Measurements from ENCODE around the gene ENHO. TPM values are rescaled to one million over a fixed set of nuclear protein-coding genes. Genes with fewer than 3 reads are reported as not detected.

Gene ENHO
- polyA plus RNA-seq, 1 donor (not counting 4 experiments of a cell fraction or from before 2014, with no cell fraction given): not detected

DNA sequence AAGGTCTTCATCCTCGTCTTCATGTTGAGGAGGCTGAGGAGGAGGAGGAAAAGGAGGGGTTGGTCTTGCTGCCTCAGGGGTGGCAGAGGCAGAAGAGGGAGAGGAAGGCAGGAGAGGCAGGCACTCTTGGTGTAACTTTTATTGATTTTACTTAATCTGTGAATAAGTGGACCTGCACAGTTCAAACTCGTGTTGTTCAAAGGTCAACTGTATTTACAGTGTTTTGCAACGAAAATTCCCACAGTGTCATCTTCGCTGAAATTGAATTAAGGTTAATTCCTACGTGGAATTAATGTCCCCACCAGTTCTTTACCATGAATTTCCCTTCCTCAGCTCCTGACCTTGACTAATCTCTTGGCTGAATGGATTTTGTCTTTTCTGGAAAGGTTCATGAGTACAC lies 21.2 kb upstream of the ENHO start:
- TF ChIP-seq, protein P1, sequence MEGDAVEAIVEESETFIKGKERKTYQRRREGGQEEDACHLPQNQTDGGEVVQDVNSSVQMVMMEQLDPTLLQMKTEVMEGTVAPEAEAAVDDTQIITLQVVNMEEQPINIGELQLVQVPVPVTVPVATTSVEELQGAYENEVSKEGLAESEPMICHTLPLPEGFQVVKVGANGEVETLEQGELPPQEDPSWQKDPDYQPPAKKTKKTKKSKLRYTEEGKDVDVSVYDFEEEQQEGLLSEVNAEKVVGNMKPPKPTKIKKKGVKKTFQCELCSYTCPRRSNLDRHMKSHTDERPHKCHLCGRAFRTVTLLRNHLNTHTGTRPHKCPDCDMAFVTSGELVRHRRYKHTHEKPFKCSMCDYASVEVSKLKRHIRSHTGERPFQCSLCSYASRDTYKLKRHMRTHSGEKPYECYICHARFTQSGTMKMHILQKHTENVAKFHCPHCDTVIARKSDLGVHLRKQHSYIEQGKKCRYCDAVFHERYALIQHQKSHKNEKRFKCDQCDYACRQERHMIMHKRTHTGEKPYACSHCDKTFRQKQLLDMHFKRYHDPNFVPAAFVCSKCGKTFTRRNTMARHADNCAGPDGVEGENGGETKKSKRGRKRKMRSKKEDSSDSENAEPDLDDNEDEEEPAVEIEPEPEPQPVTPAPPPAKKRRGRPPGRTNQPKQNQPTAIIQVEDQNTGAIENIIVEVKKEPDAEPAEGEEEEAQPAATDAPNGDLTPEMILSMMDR (optimal IDR thresholded peaks at IDR 0.05 in 1 of 3, IDR thresholded peaks at IDR 0.05 in 1 of 3, conservative IDR thresholded peaks at IDR 0.05 in 1 of 3; ENCODE audit: extremely low read depth in 1 of 3, insufficient read depth in 2 of 3, low read length in 3 of 3): no peak
- TF ChIP-seq EZH2 (IDR thresholded peaks at IDR 0.05; ENCODE audit: low read length): no peak
- no peak overlapping the region for H3K4me3 ChIP-seq (ENCODE audit: control insufficient read depth in 2 of 3, extremely low read depth in 1 of 3, insufficient read depth in 2 of 3, low read depth in 1 of 3, low read length in 3 of 3)
- no peaks in the 10 kb centered on the region for H3K9me3 ChIP-seq (ENCODE audit: control insufficient read depth, low read depth, low read length)
- no peaks in the 10 kb centered on the region for H3K36me3 ChIP-seq (ENCODE audit: control insufficient read depth in 2 of 2, extremely low read depth in 1 of 2, insufficient read depth in 2 of 2, low read length in 2 of 2)
- no peaks in the 10 kb centered on the region for H3K9me1 ChIP-seq (ENCODE audit: control insufficient read depth, extremely low read depth, insufficient read depth, low read length)
- no peak overlapping the region for H3K4me2 ChIP-seq (ENCODE audit: control insufficient read depth, extremely low read depth, insufficient read depth, low read depth, low read length)
- H3K27ac ChIP-seq (ENCODE audit: control insufficient read depth, insufficient read depth, low read length): no peak overlapping the region
- H2AFZ ChIP-seq (ENCODE audit: control insufficient read depth, low read length): no peak overlapping the region
- no peaks in the 10 kb centered on the region for H3K79me2 ChIP-seq (ENCODE audit: control insufficient read depth, insufficient read depth, low read length)
- FAIRE-seq: no peak
- DNase-seq (ENCODE audit: low read depth, low spot score): no peak
- peaks cover 8% of the 10 kb centered on the region for H3K4me1 ChIP-seq (ENCODE audit: control insufficient read depth, extremely low read depth, insufficient read depth, low read length)
- H3K27me3 ChIP-seq (ENCODE audit: control insufficient read depth, extremely low read depth, insufficient read depth, low read length): peaks cover 10% of the 10 kb centered on the region
- H3K9ac ChIP-seq (ENCODE audit: control insufficient read depth, extremely low read depth, insufficient read depth, low read length): no peak overlapping the region
- peaks cover 6% of the 10 kb centered on the region for H4K20me1 ChIP-seq (ENCODE audit: control insufficient read depth, extremely low read depth, insufficient read depth, low read length)
- dilution Hi-C loops (cut with MboI; ENCODE audit: extremely low pct_ligation_motif_present, low sequenced_read_pairs): no loop called here

DNA sequence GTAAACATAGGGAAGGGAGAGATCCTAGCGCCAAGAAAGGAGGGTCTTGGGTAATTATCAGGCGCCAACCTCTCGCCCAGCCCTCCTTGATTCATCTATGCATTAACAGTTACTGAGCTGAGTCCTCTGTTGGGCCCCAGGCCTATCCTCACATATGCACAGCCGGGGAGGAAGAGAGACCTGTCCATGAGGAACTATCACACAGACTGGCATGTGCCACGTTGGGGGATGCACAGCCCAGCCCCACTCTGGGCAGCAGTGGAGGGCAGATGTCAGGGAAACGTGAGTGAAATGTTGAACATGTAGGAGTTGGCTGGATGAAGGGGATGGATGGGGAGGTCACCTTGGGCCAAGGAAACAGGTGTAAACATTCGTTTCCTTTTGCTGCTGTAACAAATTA lies 18.8 kb upstream of the ENHO start:
- Histone ChIP-seq H3K27ac (ENCODE audit: control insufficient read depth, insufficient read depth, low read length) (no peak overlapping the region), H2AFZ (ENCODE audit: control insufficient read depth, low read length) (no peak overlapping the region), H3K4me1 (ENCODE audit: control insufficient read depth, extremely low read depth, insufficient read depth, low read length) (peaks cover 8% of the 10 kb centered on the region), H3K4me3 (ENCODE audit: control insufficient read depth in 2 of 3, extremely low read depth in 1 of 3, insufficient read depth in 2 of 3, low read depth in 1 of 3, low read length in 3 of 3) (no peak overlapping the region), H3K79me2 (ENCODE audit: control insufficient read depth, insufficient read depth, low read length) (no peaks in the 10 kb centered on the region), H3K9me3 (ENCODE audit: control insufficient read depth, low read depth, low read length) (no peaks in the 10 kb centered on the region), H3K4me2 (ENCODE audit: control insufficient read depth, extremely low read depth, insufficient read depth, low read depth, low read length) (no peak overlapping the region), H3K27me3 (ENCODE audit: control insufficient read depth, extremely low read depth, insufficient read depth, low read length) (peaks cover 11% of the 10 kb centered on the region), H3K9ac (ENCODE audit: control insufficient read depth, extremely low read depth, insufficient read depth, low read length) (no peak overlapping the region), H3K9me1 (ENCODE audit: control insufficient read depth, extremely low read depth, insufficient read depth, low read length) (no peaks in the 10 kb centered on the region), H3K36me3 (ENCODE audit: control insufficient read depth in 2 of 2, extremely low read depth in 1 of 2, insufficient read depth in 2 of 2, low read length in 2 of 2) (no peaks in the 10 kb centered on the region), H4K20me1 (ENCODE audit: control insufficient read depth, extremely low read depth, insufficient read depth, low read length) (no peaks in the 10 kb centered on the region)
- dilution Hi-C loops (cut with MboI; ENCODE audit: extremely low pct_ligation_motif_present, low sequenced_read_pairs): no loop called here
- TF ChIP-seq, protein P1 (optimal IDR thresholded peaks at IDR 0.05 in 1 of 3, IDR thresholded peaks at IDR 0.05 in 1 of 3, conservative IDR thresholded peaks at IDR 0.05 in 1 of 3; ENCODE audit: extremely low read depth in 1 of 3, insufficient read depth in 2 of 3, low read length in 3 of 3): no peak
- TF ChIP-seq EZH2 (IDR thresholded peaks at IDR 0.05; ENCODE audit: low read length): no peak
- FAIRE-seq (no peak), DNase-seq (ENCODE audit: low read depth, low spot score) (no peak)

Data from keratinocyte (primary cell).